Adrenal gland (tissue), 5 donors: ENCODE measurements around the gene STRIP2.

Experiments used
- POLR2A ChIP-seq, 2 donors: fragments of 450-650 bp; IDR thresholded peaks; one replicate each; pipeline ENCODE4 v1.6.1; 2017; ENCODE audit warnings: antibody characterized with exemption in 2 of 2, mild to moderate bottlenecking in 2 of 2, moderate library complexity in 1 of 2
- TF ChIP-seq, protein P1 (sequence below), 6 experiments: fragments of 450-650 bp in 4 of 6; fragments of 200-600 bp in 2 of 6; sonication (generic) in 1 of 6; IDR thresholded peaks; 1 replicate in 5 of 6; 2 replicates in 1 of 6; pipeline versions ENCODE4 v1.5.1 to v1.8.0; 2016 to 2021; ENCODE audit warnings: antibody characterized with exemption in 6 of 6, mild to moderate bottlenecking in 2 of 6, moderate library complexity in 1 of 6
- donor health status: DM: no; HTN: no; CAD: no.

DNA sequence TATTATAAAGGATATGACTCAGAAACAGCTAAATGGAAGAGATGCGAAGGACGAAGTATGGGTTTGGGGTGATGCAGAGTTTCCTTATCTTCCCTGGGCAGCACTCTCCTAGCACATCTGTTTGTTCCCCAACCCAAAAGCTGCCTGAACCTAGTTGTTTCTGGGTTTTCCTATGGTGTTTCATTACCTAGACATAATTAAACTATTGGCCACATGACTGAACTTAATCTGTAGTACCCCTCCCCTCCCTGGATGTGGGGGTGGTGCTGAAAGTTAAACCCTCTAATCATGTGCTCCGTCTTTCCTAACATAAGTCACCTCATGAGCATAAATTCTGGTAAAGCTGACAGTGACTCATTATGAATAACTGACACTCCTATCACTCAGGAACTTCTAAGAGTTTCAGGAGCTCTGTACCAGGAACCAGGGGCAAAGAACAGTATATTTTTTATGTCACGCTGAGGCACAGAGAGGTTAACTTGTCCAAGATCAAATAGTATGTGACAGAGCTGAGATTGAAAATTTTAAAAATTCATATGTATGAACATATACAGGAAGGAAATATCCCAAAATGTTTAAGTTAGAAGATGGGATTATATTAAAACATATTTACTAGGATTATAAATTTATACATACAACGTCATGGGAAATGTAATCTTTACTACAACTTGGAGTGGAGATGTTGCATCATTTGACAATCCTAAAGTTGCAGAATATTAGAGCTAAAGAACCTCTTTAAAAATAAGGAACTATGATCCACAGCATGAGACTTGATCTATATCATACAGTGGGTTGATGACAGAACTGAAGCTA, 4.8 kb downstream of the STRIP2 start:
- TF ChIP-seq, protein P1, sequence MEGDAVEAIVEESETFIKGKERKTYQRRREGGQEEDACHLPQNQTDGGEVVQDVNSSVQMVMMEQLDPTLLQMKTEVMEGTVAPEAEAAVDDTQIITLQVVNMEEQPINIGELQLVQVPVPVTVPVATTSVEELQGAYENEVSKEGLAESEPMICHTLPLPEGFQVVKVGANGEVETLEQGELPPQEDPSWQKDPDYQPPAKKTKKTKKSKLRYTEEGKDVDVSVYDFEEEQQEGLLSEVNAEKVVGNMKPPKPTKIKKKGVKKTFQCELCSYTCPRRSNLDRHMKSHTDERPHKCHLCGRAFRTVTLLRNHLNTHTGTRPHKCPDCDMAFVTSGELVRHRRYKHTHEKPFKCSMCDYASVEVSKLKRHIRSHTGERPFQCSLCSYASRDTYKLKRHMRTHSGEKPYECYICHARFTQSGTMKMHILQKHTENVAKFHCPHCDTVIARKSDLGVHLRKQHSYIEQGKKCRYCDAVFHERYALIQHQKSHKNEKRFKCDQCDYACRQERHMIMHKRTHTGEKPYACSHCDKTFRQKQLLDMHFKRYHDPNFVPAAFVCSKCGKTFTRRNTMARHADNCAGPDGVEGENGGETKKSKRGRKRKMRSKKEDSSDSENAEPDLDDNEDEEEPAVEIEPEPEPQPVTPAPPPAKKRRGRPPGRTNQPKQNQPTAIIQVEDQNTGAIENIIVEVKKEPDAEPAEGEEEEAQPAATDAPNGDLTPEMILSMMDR (IDR thresholded peaks at IDR 0.05) = no peak
- TF ChIP-seq POLR2A (IDR thresholded peaks at IDR 0.05) = no peak
